GM12878 (cell line): Measurements from ENCODE around the gene FAM120AOS. TPM values are rescaled to one million over a fixed set of nuclear protein-coding genes. Genes with fewer than 3 reads are reported as not detected.

Experiments used
- CHD4 ChIP-seq: fragments of 200-600 bp; sonication (generic); IDR thresholded peaks from 2 replicates; pipeline ENCODE4 v1.6.1; 2016; ENCODE audit warnings: mild to moderate bottlenecking
- CUX1 ChIP-seq: IDR thresholded peaks from 2 replicates; pipeline ENCODE4 v1.6.1; 2012; ENCODE audit warnings: improper control_type of control experiment, low read depth, low read length; ENCODE audit not compliant: insufficient replicate concordance
- EED ChIP-seq: sonication (generic); IDR thresholded peaks from 2 replicates; pipeline ENCODE4 v1.6.1; 2016; ENCODE audit warnings: antibody characterized with exemption, low read depth
- JUND ChIP-seq: IDR thresholded peaks from 2 replicates; pipeline ENCODE4 v1.6.1; 2012; ENCODE audit warnings: low read depth, mild to moderate bottlenecking, low read length, improper control_type of control experiment, moderate library complexity
- ZNF207 ChIP-seq: fragments of 450-650 bp; IDR thresholded peaks from 2 replicates; pipeline ENCODE4 v1.6.1; 2014; ENCODE audit warnings: antibody characterized with exemption, mild to moderate bottlenecking, borderline replicate concordance
- ZZZ3 ChIP-seq: IDR thresholded peaks from 2 replicates; pipeline ENCODE4 v1.6.1; 2011; ENCODE audit warnings: low read depth; ENCODE audit not compliant: control insufficient read depth, insufficient read length
- polyA plus RNA-seq, 11 experiments: library from polyadenylated mRNA; depleted of rRNA in 4 of 11; unstranded in 6 of 11; stranded (reverse) in 5 of 11; fragments of >200 nt; fragmentation: Nextera tagmentation in 4 of 11; fragmentation: Illumina TruSeq in 1 of 11; extraction: Ambion mirVana in 4 of 11; extraction: Trizol in 1 of 11; gene quantifications; 1 replicate in 1 of 11; 2 replicates in 10 of 11; pipeline versions ENCODE4 v1.2.1 to v1.2.3, GENCODE V29; 2011 to 2016; ENCODE audit warnings: inconsistent platforms in 2 of 11, missing spikeins in 2 of 11, low read depth in 1 of 11
- total RNA-seq, 4 experiments: library from RNA; depleted of rRNA in 3 of 4; stranded (reverse); fragments of >200 nt in 3 of 4; fragmentation: Illumina TruSeq in 1 of 4; extraction: Trizol in 1 of 4; gene quantifications; 2 replicates each; pipeline versions ENCODE4 v1.2.1 to v1.2.3, GENCODE V29; 2013 to 2021
- TF ChIP-seq, protein P1 (sequence below): fragments of 450-650 bp; IDR thresholded peaks from 2 replicates; pipeline ENCODE4 v1.6.1; 2014; ENCODE audit warnings: mild to moderate bottlenecking

FAM120AOS gene
- total and polyA plus RNA-seq, 10 of the 15 experiments (the other 5 are each of a cell fraction or from before 2014, with no cell fraction given): 15.9 to 55.1 (median 34.6) TPM

DNA sequence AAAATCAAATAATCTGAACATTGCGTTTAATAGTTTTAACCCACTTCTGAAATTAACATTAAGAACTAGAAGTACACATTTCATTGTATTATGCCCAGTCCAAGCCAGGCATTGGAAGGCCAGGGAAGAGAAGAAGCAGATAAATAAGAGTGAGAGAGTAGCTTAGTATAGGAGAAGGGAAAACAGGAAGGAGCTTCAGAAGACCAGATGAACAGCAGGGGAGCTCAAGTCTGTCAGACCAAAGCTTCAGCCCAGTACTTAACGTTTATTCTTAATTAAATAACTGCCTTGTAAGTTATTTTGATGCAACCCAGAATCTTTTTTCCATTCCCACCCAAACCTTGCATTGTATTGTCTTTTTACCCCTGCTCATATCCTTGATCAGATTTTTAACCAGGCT, 11.5 kb upstream of the FAM120AOS start (continued):
- TF ChIP-seq EED (no peak), JUND (no peak), CUX1 (no peak), CHD4 (no peak), ZZZ3 (no peak), ZNF207 (no peak)
- TF ChIP-seq, protein P1, sequence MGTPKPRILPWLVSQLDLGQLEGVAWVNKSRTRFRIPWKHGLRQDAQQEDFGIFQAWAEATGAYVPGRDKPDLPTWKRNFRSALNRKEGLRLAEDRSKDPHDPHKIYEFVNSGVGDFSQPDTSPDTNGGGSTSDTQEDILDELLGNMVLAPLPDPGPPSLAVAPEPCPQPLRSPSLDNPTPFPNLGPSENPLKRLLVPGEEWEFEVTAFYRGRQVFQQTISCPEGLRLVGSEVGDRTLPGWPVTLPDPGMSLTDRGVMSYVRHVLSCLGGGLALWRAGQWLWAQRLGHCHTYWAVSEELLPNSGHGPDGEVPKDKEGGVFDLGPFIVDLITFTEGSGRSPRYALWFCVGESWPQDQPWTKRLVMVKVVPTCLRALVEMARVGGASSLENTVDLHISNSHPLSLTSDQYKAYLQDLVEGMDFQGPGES: no peak
